Measurements from ENCODE around the gene DENND2D. TPM values are rescaled to one million over a fixed set of nuclear protein-coding genes. Genes with fewer than 3 reads are reported as not detected.

The DENND2D gene
- total RNA-seq, 3 donors from 2014 or later = 42.2 to 65.4 (median 63.3) TPM

GRCh38 chr1:111241797-111242196, 41.4 kb upstream of the DENND2D start:
- intact Hi-C loops (cut with DNase I, micrococcal nuclease) = no loop called here
- H3K36me3 ChIP-seq (ENCODE audit: low read depth) = no peaks in the 10 kb centered on the region
- TF ChIP-seq CTCF (IDR thresholded peaks at IDR 0.05) = no peak
- no peak for ATAC-seq
- H3K4me3 ChIP-seq = no peak overlapping the region
- H3K9me3 ChIP-seq = no peaks in the 10 kb centered on the region
- DNase-seq = no peak
- no peaks in the 10 kb centered on the region for H3K4me1 ChIP-seq (ENCODE audit: low read depth)

GRCh38 chr1:111238056-111238795, 37.8 kb upstream of the DENND2D start:
- intact Hi-C loops (cut with DNase I, micrococcal nuclease) = no loop called here
- TF ChIP-seq CTCF (IDR thresholded peaks at IDR 0.05) = no peak
- Histone ChIP-seq H3K4me1 (ENCODE audit: low read depth) (no peaks in the 10 kb centered on the region), H3K9me3 (no peaks in the 10 kb centered on the region), H3K36me3 (ENCODE audit: low read depth) (no peaks in the 10 kb centered on the region), H3K4me3 (no peak overlapping the region)
- ATAC-seq (no peak), DNase-seq (no peak)

- no peak for ATAC-seq
- no peaks in the 10 kb centered on the region for H3K36me3 ChIP-seq (ENCODE audit: low read depth)
Measured at GRCh38 chr1:111236806-111237205, 36.4 kb upstream of the DENND2D start.

GRCh38 chr1:111236379-111236778, 35.9 kb upstream of the DENND2D start:
- no peak for DNase-seq
- no peak for ATAC-seq

More at GRCh38 chr1:111236806-111237205, 36.4 kb upstream of the DENND2D start:
- H3K4me3 ChIP-seq = no peak overlapping the region
- no peak for TF ChIP-seq CTCF (IDR thresholded peaks at IDR 0.05)
- intact Hi-C loops (cut with DNase I, micrococcal nuclease) = no loop called here
- H3K4me1 ChIP-seq (ENCODE audit: low read depth) = no peaks in the 10 kb centered on the region
- DNase-seq = no peak
- no peaks in the 10 kb centered on the region for H3K9me3 ChIP-seq

GRCh38 chr1:111234866-111235265, 34.4 kb upstream of the DENND2D start:
- no peaks in the 10 kb centered on the region for H3K36me3 ChIP-seq (ENCODE audit: low read depth)
- no peak for ATAC-seq
- no peak overlapping the region for H3K4me3 ChIP-seq
- no peaks in the 10 kb centered on the region for H3K9me3 ChIP-seq
- no peak for TF ChIP-seq CTCF (IDR thresholded peaks at IDR 0.05)
- intact Hi-C loops (cut with DNase I, micrococcal nuclease) = no loop called here
- no peaks in the 10 kb centered on the region for H3K4me1 ChIP-seq (ENCODE audit: low read depth)
- DNase-seq = no peak

More at GRCh38 chr1:111236379-111236778, 35.9 kb upstream of the DENND2D start:
- TF ChIP-seq CTCF (IDR thresholded peaks at IDR 0.05) = no peak
- no peak overlapping the region for H3K4me3 ChIP-seq
- H3K36me3 ChIP-seq (ENCODE audit: low read depth) = no peaks in the 10 kb centered on the region
- H3K4me1 ChIP-seq (ENCODE audit: low read depth) = no peaks in the 10 kb centered on the region
- H3K9me3 ChIP-seq = no peaks in the 10 kb centered on the region
- intact Hi-C loops (cut with DNase I, micrococcal nuclease) = no loop called here
